HEK293 (cell line): ENCODE measurements around the gene POLD4.

Experiments
- CTCF ChIA-PET: fragments of 350-600 bp; formaldehyde crosslinking; extraction: SDS; loops from one replicate; lab custom pipeline; 2021; ENCODE audit warnings: antibody characterized with exemption; lab: Yijun Ruan, JAX
- POLR2A ChIA-PET: fragments of 300-600 bp; formaldehyde crosslinking; extraction: SDS; loops from one replicate; lab custom pipeline; 2020; ENCODE audit warnings: antibody characterized with exemption, inconsistent platforms; lab: Yijun Ruan, JAX
- H3K27ac ChIP-seq: fragments of 200-500 bp; sonication (Bioruptor generic); 2 replicates; pipeline ENCODE4 v1.5.1; 2014; ENCODE audit warnings: low read depth, low read length, control low read depth, inconsistent platforms; ENCODE audit errors: extremely low read depth
- H3K36me3 ChIP-seq, 2 experiments: fragments of 200-500 bp in 1 of 2; sonication (Bioruptor generic) in 1 of 2; 1 replicate in 1 of 2; 2 replicates in 1 of 2; pipeline ENCODE4 v1.5.1; 2014 to 2017; ENCODE audit warnings: inconsistent platforms in 2 of 2, low read length in 2 of 2; ENCODE audit not compliant: control insufficient read depth in 2 of 2, insufficient read depth in 1 of 2
- H3K4me1 ChIP-seq: fragments of 200-500 bp; sonication (Bioruptor generic); 2 replicates; pipeline ENCODE4 v1.5.1; 2014; ENCODE audit warnings: mild to moderate bottlenecking, low read length, inconsistent platforms; ENCODE audit not compliant: control insufficient read depth, insufficient read depth
- H3K4me3 ChIP-seq: 2 replicates; pipeline ENCODE4 v1.5.1; 2011; ENCODE audit warnings: low read depth, mild to moderate bottlenecking, control low read depth, low read length, moderate library complexity
- H3K9me3 ChIP-seq: fragments of 200-500 bp; sonication (Bioruptor generic); 2 replicates; pipeline ENCODE4 v1.5.1; 2014; ENCODE audit warnings: low read depth, low read length, inconsistent platforms; ENCODE audit not compliant: control insufficient read depth, insufficient read depth
- KLF1 ChIP-seq: fragments of 450-650 bp; formaldehyde crosslinking; IDR thresholded peaks from 2 replicates; pipeline ENCODE4 v1.5.1; 2016; ENCODE audit warnings: missing biosample characterization, missing genetic modification characterization
- PRDM1 ChIP-seq: fragments of 450-650 bp; formaldehyde crosslinking; IDR thresholded peaks from 2 replicates; pipeline ENCODE4; 2016; ENCODE audit warnings: missing biosample characterization, missing genetic modification characterization
- SP7 ChIP-seq: fragments of 450-650 bp; formaldehyde crosslinking; IDR thresholded peaks from 2 replicates; pipeline ENCODE4 v1.5.1; 2016; ENCODE audit warnings: missing biosample characterization, missing genetic modification characterization
- TRIM28 ChIP-seq: IDR thresholded peaks from 2 replicates; pipeline ENCODE4 v1.6.1; 2011; ENCODE audit warnings: low read length, control low read depth, borderline replicate concordance
- WT1 ChIP-seq: fragments of 450-650 bp; formaldehyde crosslinking; IDR thresholded peaks from 2 replicates; pipeline ENCODE4 v1.5.1; 2016; ENCODE audit warnings: missing biosample characterization, missing genetic modification characterization
- ZBTB21 ChIP-seq: fragments of 450-650 bp; formaldehyde crosslinking; IDR thresholded peaks from 2 replicates; pipeline ENCODE4 v1.5.1; 2017; ENCODE audit warnings: missing biosample characterization, missing genetic modification characterization
- ZFP37 ChIP-seq: fragments of 450-650 bp; formaldehyde crosslinking; IDR thresholded peaks from 2 replicates; pipeline ENCODE4 v1.5.1; 2016; ENCODE audit warnings: missing biosample characterization, missing genetic modification characterization
- ZNF138 ChIP-seq: fragments of 450-650 bp; formaldehyde crosslinking; IDR thresholded peaks from 2 replicates; pipeline ENCODE4 v1.5.1; 2016; ENCODE audit warnings: missing biosample characterization, missing genetic modification characterization, borderline replicate concordance
- ZNF335 ChIP-seq: fragments of 450-650 bp; formaldehyde crosslinking; conservative IDR thresholded peaks from 2 replicates; pipeline ENCODE4 v1.5.1; 2016; ENCODE audit warnings: missing biosample characterization, missing genetic modification characterization
- ZNF514 ChIP-seq: fragments of 450-650 bp; formaldehyde crosslinking; IDR thresholded peaks from 2 replicates; pipeline ENCODE4 v1.5.1; 2016; ENCODE audit warnings: missing biosample characterization, missing genetic modification characterization
- ZNF624 ChIP-seq: fragments of 450-650 bp; formaldehyde crosslinking; IDR thresholded peaks from 2 replicates; pipeline ENCODE4 v1.5.1; 2017; ENCODE audit warnings: missing biosample characterization, missing genetic modification characterization
- ZNF747 ChIP-seq: fragments of 450-650 bp; formaldehyde crosslinking; IDR thresholded peaks from 2 replicates; pipeline ENCODE4 v1.5.1; 2016; ENCODE audit warnings: missing biosample characterization, missing genetic modification characterization
- ZNF768 ChIP-seq: fragments of 450-650 bp; formaldehyde crosslinking; IDR thresholded peaks from 2 replicates; pipeline ENCODE4 v1.5.1; 2018; ENCODE audit warnings: missing biosample characterization, mild to moderate bottlenecking, missing genetic modification characterization
- TF ChIP-seq, protein P1 (sequence below): fragments of 450-650 bp; formaldehyde crosslinking; IDR thresholded peaks from 2 replicates; pipeline ENCODE4 v1.5.1; 2016; ENCODE audit warnings: missing biosample characterization, missing genetic modification characterization
- TF ChIP-seq, protein P2 (sequence below): fragments of 450-650 bp; formaldehyde crosslinking; IDR thresholded peaks from 2 replicates; pipeline ENCODE4 v1.5.1; 2016; ENCODE audit warnings: missing biosample characterization, missing genetic modification characterization, borderline replicate concordance
- TF ChIP-seq, protein P3 (sequence below): fragments of 450-650 bp; formaldehyde crosslinking; IDR thresholded peaks from 2 replicates; pipeline ENCODE4 v1.5.1; 2016; ENCODE audit warnings: missing biosample characterization, missing genetic modification characterization
- TF ChIP-seq, protein P4 (sequence below): fragments of 450-650 bp; formaldehyde crosslinking; IDR thresholded peaks from 2 replicates; pipeline ENCODE4 v1.5.1; 2017; ENCODE audit warnings: missing biosample characterization, missing genetic modification characterization

Gene POLD4

DNA sequence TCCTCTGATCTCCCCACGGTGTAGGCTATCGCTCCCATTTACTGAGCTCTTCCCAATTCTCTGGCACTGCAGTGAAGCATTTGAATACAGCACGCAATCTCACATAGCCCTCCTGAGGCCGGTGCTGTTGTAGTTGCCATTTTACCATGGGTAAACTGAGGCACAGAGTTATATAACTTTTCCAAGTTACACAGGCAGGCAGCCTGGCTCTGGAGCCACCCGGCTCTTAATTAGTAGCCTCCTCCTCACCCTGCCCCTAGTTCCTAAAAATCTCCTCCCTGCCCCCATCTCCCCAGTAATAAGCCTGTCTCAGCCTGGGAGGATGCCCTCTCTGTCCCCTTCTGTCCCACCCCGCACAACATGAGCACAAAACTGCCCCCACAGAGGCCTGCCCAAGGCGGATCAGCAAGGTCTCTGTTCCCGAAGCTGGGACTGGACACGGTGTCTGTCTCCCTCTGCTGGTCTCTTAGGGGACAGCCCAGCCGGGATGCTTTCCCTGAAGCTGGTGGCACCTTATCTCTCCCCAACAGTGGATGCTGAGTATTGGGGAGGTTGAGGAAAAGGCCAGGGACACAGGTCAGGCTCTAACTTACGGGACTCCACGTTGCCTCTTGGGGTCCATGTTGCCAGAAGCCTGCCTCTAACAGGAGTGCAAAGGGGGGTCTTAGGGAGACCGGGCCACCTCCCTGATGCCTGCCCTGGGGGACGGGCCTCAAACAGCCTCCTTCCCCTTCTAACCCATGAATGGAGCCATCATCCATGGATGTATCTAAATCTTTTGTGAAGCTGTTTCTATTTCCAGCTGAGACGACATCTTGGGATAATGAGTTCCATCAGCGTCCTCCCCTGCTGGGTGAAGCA lies 29.2 kb upstream of the POLD4 start (continued):
- TF ChIP-seq SP7 (tag by site-specific recombination) (0 out of 2 replicates have a peak, but pooled peaks have one; percentile 42), ZNF624 (tag by site-specific recombination) (no peak), ZNF768 (tag by site-specific recombination) (peak; percentile 100), ZFP37 (no peak)
- TF ChIP-seq, protein P1, sequence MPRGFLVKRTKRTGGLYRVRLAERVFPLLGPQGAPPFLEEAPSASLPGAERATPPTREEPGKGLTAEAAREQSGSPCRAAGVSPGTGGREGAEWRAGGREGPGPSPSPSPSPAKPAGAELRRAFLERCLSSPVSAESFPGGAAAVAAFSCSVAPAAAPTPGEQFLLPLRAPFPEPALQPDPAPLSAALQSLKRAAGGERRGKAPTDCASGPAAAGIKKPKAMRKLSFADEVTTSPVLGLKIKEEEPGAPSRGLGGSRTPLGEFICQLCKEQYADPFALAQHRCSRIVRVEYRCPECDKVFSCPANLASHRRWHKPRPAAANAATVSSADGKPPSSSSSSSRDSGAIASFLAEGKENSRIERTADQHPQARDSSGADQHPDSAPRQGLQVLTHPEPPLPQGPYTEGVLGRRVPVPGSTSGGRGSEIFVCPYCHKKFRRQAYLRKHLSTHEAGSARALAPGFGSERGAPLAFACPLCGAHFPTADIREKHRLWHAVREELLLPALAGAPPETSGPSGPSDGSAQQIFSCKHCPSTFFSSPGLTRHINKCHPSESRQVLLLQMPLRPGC (tag by site-specific recombination) = no peak

GRCh38 chr11:67381244-67381972 lies 28.1 kb upstream of the POLD4 start:
- no peak overlapping the region for H3K27ac ChIP-seq
- H3K4me3 ChIP-seq = no peak overlapping the region
- H3K4me1 ChIP-seq = no peaks in the 10 kb centered on the region
- TF ChIP-seq ZNF138 (tag by site-specific recombination) (no peak), ZNF747 (tag by site-specific recombination) (no peak), TRIM28 (no peak)
- TF ChIP-seq, protein P2, sequence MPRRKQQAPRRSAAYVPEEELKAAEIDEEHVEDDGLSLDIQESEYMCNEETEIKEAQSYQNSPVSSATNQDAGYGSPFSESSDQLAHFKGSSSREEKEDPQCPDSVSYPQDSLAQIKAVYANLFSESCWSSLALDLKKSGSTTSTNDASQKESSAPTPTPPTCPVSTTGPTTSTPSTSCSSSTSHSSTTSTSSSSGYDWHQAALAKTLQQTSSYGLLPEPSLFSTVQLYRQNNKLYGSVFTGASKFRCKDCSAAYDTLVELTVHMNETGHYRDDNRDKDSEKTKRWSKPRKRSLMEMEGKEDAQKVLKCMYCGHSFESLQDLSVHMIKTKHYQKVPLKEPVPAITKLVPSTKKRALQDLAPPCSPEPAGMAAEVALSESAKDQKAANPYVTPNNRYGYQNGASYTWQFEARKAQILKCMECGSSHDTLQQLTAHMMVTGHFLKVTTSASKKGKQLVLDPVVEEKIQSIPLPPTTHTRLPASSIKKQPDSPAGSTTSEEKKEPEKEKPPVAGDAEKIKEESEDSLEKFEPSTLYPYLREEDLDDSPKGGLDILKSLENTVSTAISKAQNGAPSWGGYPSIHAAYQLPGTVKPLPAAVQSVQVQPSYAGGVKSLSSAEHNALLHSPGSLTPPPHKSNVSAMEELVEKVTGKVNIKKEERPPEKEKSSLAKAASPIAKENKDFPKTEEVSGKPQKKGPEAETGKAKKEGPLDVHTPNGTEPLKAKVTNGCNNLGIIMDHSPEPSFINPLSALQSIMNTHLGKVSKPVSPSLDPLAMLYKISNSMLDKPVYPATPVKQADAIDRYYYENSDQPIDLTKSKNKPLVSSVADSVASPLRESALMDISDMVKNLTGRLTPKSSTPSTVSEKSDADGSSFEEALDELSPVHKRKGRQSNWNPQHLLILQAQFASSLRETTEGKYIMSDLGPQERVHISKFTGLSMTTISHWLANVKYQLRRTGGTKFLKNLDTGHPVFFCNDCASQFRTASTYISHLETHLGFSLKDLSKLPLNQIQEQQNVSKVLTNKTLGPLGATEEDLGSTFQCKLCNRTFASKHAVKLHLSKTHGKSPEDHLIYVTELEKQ (tag by site-specific recombination) = no peak
- no peaks in the 10 kb centered on the region for H3K36me3 ChIP-seq
- ChIA-PET CTCF (interaction anchor here (0.5 to 25.6 kb wide), 26 partner anchors 8 to 982 kb away, joined by 3 to 898 read pairs (median 4); partner anchors contain the start of genes CLCF1, GRK2, POLD4 and PPP1CA), POLR2A (interaction anchor here (0.7 to 3.2 kb wide), 5 partner anchors 10 to 30 kb away, joined by 3 to 15 read pairs (median 7); partner anchors contain the start of genes POLD4 and RAD9A)
- H3K9me3 ChIP-seq = no peaks in the 10 kb centered on the region

DNA sequence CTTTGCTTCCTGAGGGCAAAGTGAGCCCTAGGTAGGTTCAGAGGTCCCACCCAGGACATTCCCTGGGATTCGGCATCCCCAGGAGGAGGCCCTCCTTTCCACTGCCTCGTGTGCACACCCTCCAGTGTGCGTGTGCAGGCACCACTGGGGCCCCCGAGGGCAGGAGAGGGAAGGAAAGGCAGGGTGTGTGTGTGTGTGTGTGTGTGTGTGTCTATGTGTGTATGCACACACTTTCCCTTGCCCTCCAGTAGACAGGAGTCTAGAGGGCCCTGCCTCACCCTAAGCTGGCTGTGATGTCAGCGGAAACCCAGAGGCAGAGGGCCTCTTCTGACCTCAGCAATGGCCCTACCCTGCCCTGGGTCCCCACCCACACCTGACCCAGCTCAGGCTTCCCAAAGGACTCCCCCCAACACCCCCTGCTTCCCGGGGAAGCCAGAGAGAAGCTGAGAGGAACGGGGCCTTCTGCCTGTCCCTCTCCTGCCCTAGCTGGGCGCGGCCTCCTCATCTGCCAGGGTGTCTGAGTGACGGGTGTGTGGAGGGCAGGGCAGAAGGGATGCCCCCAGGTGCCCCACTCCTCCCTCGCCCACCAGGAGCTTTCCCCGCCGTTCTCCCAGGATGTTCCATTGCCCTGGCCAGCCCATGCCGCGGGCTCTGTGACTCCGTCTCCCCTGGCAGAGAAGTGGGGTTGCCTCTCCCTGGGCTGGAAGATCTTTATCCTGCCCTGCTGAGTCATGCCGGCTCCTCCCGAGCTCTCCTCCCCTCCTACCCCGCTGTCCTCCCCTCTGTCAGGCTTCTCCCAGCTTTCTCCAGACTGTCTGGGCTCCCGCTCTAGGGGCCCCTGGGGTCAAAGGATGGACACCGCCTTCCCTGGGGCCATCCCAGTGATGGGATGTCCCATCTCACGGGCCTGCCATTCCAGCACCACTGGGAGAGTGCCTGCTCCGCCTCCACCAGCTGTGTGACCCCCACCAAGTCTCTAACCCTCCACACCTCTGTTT lies 26.0 kb upstream of the POLD4 start:
- POLR2A ChIA-PET = interaction anchor here (1.1 to 1.3 kb wide), 2 partner anchors 13 to 25 kb away, joined by 3 to 4 read pairs; partner anchors contain the start of gene RAD9A
- Histone ChIP-seq H3K4me1 (peaks cover 2% of the 10 kb centered on the region; the same call in 1 of the 2 replicates), H3K9me3 (no peaks in the 10 kb centered on the region), H3K4me3 (no peak overlapping the region), H3K27ac (no peak overlapping the region), H3K36me3 (no peaks in the 10 kb centered on the region)
- CTCF ChIA-PET = interaction anchor here (0.6 to 25.6 kb wide), 7 partner anchors 10 to 253 kb away, joined by 3 to 898 read pairs (median 4); partner anchors contain the start of genes CLCF1 and POLD4
- TF ChIP-seq WT1 (tag by site-specific recombination) (peak; percentile 81), ZBTB21 (tag by site-specific recombination) (no peak), ZNF514 (tag by site-specific recombination) (no peak), ZNF335 (tag by site-specific recombination) (peak; percentile 62; the same call in 1 of the 2 replicates), PRDM1 (tag by site-specific recombination) (0 out of 2 replicates have a peak, but pooled peaks have one; percentile 43), KLF1 (tag by site-specific recombination) (peak; percentile 72)
- TF ChIP-seq, protein P3, sequence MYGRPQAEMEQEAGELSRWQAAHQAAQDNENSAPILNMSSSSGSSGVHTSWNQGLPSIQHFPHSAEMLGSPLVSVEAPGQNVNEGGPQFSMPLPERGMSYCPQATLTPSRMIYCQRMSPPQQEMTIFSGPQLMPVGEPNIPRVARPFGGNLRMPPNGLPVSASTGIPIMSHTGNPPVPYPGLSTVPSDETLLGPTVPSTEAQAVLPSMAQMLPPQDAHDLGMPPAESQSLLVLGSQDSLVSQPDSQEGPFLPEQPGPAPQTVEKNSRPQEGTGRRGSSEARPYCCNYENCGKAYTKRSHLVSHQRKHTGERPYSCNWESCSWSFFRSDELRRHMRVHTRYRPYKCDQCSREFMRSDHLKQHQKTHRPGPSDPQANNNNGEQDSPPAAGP (tag by site-specific recombination) = peak; percentile 86
- TF ChIP-seq, protein P4, sequence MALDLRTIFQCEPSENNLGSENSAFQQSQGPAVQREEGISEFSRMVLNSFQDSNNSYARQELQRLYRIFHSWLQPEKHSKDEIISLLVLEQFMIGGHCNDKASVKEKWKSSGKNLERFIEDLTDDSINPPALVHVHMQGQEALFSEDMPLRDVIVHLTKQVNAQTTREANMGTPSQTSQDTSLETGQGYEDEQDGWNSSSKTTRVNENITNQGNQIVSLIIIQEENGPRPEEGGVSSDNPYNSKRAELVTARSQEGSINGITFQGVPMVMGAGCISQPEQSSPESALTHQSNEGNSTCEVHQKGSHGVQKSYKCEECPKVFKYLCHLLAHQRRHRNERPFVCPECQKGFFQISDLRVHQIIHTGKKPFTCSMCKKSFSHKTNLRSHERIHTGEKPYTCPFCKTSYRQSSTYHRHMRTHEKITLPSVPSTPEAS (tag by site-specific recombination) = peak; percentile 63; the same call in 1 of the 2 replicates
